Measurements from ENCODE around the gene PPP1R14B.

The PPP1R14B gene, protein sequence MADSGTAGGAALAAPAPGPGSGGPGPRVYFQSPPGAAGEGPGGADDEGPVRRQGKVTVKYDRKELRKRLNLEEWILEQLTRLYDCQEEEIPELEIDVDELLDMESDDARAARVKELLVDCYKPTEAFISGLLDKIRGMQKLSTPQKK

GRCh38 chr11:64246871-64247728, at the start of gene PPP1R14B:
Gene PPP1R14B, minus strand, starts transcription at chr11:64246943. Its CDS starts 270 bp downstream, at chr11:64246673.
- DNase-seq: peak; percentile 93

GRCh38 chr11:64296236-64296635, 49.5 kb upstream of the PPP1R14B start:
- no peak for DNase-seq

DNA sequence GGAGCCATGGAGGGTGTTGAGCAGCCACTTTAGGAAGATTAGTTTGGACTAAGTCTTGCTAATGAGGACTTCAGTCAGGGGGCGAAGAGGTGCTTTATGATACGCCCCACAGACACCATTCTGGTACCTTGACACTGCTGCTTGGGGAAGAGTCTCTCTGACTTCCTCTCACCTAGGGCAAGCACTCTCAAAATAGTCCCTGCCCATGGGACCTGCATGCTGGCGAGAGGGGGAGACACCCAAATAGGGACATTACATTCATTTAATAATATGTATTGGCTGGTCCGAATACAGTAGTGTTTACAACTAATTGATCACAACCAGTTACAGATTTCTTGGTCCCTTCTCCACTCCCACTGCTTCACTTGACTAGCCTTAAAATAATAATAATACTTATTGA, 49.0 kb upstream of the PPP1R14B start:
- DNase-seq: no peak

DNA sequence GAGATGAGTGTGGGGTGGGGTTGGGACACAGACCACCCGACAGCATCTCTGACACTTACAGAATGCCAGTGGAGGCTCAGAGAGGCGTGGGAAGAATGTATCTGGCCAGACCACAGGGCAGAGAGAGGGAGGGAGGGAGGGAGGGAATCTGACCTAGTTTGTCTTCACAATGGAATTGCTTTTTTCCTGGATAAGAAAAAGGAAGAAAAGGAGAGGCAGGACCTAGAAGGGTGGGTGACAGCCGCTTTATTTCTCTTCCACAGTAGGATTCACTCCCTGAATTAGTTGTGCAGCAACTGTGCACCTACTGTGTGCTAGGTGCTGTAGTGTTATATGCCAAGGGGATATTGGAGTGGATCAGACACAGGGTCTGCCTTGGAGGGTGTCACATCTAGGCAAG, 48.0 kb upstream of the PPP1R14B start:
- DNase-seq: no peak

DNA sequence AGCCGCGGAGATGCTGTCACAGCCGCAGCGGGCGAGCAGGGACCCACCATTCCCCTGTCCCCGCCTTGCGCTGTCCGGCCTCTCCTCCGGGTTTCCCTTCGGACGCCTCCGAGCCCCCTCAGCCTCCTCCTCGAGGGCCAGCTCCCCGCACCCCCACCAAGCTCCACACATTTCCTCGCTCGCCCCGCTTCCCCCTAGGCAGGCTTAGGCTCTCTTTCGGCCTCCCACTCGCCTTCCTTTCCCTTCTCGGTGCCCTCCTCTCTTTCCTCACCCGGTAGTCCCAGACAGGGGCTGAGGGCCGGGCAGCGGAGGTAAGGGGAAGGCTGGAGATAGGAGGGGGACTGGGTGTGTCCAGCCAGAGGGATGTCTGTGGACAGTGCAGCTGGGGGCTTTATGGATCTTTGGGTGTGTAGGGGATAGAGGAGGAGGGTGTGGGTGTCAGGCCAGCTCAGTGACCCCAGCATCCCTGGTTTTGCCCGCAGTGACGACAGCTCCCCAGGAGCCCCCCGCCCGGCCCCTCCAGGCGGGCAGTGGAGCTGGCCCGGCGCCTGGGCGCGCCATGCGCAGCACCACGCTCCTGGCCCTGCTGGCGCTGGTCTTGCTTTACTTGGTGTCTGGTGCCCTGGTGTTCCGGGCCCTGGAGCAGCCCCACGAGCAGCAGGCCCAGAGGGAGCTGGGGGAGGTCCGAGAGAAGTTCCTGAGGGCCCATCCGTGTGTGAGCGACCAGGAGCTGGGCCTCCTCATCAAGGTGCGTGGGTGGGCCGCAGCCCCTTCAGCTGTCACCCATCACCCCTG, 45.9 kb upstream of the PPP1R14B start:
- no peak for DNase-seq

GRCh38 chr11:64291752-64292459, 45.2 kb upstream of the PPP1R14B start:
- peak; percentile 31 for DNase-seq

- no peak for DNase-seq
These were observed 44.6 kb upstream of the PPP1R14B start, which contains the start of gene KCNK4 for GRCh38 chr11:64291262-64291751. Gene KCNK4, plus strand, starts transcription at chr11:64291302. Its CDS starts 1,717 bp downstream, at chr11:64293019.

GRCh38 chr11:64290352-64291261, 43.9 kb upstream of the PPP1R14B start:
- DNase-seq: no peak

DNA sequence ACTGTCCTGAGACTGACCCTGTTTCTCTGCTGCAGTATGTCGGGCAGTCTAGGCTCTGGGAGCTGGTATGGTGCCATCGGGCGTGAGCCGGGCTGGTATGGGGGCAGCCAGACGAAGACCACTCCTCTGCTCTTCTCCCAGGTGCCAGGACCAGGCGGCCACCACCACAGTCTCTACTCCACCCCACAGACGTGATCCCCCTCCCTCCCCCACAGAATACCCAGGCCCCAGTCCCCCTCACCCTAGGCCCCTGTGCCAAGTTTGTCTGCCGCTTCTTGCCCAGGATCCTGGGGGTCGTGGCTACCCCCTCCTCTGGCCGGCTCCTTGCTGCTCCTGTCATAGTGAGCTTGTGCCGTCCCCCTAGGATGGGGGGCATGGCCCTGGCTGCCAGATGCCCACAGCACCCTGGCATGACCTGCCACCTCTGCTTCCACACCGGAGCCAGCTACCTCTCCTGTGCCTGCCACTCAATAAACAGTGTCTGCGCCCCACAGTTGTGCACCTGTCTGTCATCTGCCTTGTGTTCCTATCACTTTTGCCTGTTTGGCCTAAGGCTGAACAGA, 42.3 kb upstream of the PPP1R14B start:
- no peak for DNase-seq

GRCh38 chr11:64288353-64288750, 41.6 kb upstream of the PPP1R14B start:
- no peak for DNase-seq

DNA sequence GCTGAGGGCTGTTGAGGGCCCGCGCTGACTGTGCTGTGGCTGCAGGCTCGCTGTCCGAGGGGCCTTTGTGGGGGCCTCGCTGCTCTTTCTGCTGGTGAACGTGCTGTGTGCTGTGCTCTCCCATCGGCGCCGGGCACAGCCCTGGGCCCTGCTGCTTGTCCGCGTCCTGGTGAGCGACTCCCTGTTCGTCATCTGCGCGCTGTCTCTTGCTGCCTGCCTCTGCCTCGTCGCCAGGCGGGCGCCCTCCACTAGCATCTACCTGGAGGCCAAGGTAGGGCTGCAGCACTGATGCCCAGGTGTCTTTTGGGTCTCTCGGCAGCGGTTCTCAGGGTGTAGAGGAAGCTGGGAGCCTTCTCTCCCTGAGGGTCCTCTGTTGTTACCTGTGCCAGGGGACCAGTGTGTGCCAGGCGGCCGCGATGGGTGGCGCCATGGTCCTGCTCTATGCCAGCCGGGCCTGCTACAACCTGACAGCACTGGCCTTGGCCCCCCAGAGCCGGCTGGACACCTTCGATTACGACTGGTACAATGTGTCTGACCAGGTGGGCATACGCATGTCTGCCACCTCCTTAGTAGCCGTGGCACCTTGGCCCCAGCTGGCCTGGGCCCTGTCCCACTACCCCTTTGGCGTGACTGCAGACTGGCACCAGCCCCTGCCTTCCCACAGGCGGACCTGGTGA, 41.1 kb upstream of the PPP1R14B start:
- no peak for DNase-seq

GRCh38 chr11:64286801-64287159, 40.0 kb upstream of the PPP1R14B start:
- DNase-seq: no peak

GRCh38 chr11:64285885-64286800, 39.4 kb upstream of the PPP1R14B start:
- no peak for DNase-seq

DNA sequence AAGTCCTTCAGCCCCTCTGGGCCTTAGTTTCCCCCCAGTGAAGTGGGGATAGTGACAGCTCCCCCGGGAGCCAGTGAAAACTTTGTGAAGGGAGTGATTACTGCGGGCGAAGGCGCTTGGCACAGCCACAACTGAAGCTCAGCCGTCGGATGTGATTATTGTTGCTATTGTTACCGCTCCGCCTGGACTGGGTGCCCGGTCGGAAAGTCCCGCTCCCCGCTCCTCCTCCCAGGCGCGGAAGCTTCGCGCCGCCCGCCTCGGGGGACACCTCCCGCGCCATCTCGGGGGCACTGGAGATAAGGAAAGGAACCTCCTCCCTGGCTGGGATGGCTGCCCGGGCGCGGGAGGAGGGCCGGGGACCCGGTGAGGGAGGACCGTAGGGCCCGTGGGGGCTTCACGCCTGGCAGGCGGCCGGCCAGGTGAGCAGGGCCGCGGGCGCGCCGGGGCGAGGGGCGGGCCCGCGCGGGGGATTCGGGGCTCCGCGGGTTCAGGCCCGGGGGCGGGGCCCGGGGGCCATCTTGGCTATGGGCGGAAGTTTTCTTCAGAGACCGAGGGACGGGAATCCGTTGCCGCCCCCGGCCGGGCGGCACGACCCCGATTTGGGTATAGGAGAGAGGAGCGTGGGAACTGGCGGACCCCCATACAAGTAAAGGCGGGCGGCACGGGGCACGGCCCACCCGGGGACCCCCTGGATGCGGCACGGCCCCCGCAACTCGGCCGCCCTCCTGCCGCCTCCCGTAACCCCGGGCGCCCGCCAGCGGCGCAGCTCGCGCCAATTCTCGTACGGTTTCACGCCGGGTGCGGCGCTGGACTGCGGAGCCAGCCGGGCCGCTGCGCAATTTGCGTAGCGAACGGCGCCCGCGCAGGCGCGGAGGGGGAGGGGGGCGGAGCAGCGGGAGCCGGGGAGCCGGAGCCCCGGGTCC, 38.5 kb upstream of the PPP1R14B start, which contains the start of gene GPR137:
Gene GPR137, plus strand, starts transcription at position 887 of the 923 bp plus-strand sequence. CDS start 677 bp downstream, outside the sequence.
- peak; percentile 93 for DNase-seq

DNA sequence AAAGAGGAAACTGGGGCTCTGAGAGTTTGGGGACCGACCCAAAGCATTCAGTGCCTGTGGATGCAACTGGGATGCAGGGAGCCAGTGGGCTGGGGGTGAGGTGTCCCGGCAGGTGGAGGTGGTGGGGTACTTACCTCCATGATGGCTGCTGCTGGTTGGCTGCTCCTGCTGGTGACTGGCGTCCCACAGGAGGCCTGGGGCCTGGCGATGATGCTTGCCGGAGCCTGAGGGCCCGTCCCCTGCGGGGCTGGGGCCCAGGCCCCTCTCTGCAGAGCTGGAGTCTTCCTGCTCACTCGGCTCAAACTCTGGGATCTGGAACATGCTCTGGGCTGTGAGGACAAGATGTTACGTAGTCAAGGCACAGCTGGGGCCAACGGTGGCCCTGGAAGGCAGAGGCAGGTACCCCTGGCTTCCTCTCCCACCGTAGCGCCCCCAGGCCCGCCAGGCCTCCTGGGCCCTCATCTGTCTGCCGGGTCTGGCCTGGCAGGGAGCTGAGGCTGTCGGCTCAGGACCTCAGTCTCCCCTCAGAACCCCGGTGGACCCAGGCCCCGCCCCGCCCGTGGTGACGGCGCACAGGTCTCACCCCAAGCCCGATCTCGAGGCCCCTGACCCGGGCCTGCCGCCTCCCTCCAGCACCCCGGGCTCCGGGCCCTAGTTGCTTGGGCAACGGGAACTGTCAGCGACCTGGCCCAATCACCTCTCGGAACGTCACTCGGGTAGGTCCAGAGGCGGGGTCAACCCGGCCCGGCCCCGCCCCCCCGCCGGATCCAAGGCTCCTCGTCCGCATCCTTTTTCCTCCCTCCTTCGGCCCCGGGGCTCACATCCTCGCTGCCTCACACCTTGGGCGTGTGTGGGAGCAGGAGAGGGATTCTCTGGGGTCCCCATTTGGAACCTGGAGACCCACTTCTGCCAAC, 37.6 kb upstream of the PPP1R14B start, which contains the start of gene BAD:
Gene BAD, minus strand, starts transcription at position 618 of the 914 bp plus-strand sequence. Its CDS starts 297 bp downstream, at position 321.
- peak; percentile 96 for DNase-seq

- no peak for DNase-seq
These were observed 36.3 kb upstream of the PPP1R14B start for GRCh38 chr11:64283092-64283491.

All from stimulated activated CD4-positive, alpha-beta T cell treated with anti-CD3 and anti-CD28 coated beads, Interleukin-15, amount 100 ng/mL, for 24 hours (primary cell).